Thoracic aorta (tissue), 2 donors: ENCODE data around the gene ATP13A4. TPM values are rescaled to one million over a fixed set of nuclear protein-coding genes. Genes with fewer than 3 reads are reported as not detected.

Source experiments
- ATAC-seq: fragments of 150-250 bp; one replicate; pipeline ENCODE4 v1.8.0; 2017; ENCODE audit warnings: low read depth; ENCODE audit not compliant: insufficient number of reproducible peaks, low FRiP score
- DNase-seq: peaks from one replicate; pipeline ENCODE4 v3.0.0-alpha.2; 2020; ENCODE audit warnings: low spot score
- H3K27ac ChIP-seq, 2 donors: fragments of 200-600 bp; sonication (generic); 1 replicate in 1 of 2; 2 replicates in 1 of 2; pipeline ENCODE4 v1.5.1; 2016; ENCODE audit warnings: mild to moderate bottlenecking in 2 of 2, moderate library complexity in 2 of 2
- H3K27me3 ChIP-seq: fragments of 200-600 bp; sonication (generic); replicated peaks from 2 replicates; pipeline ENCODE4 v1.6.0; 2016; ENCODE audit warnings: mild to moderate bottlenecking; ENCODE audit not compliant: insufficient read depth
- H3K36me3 ChIP-seq: fragments of 200-600 bp; sonication (generic); one replicate; pipeline ENCODE4 v1.5.1; 2016
- H3K4me1 ChIP-seq, 2 donors: fragments of 200-600 bp; sonication (generic); 1 replicate in 1 of 2; 2 replicates in 1 of 2; pipeline versions ENCODE4 v1.5.1 to v1.6.0; 2016; ENCODE audit warnings: low read depth in 2 of 2, mild to moderate bottlenecking in 1 of 2; ENCODE audit not compliant: control insufficient read depth in 1 of 2
- H3K4me3 ChIP-seq: fragments of 200-600 bp; sonication (generic); 2 replicates; pipeline ENCODE4 v1.5.1; 2016; ENCODE audit warnings: mild to moderate bottlenecking
- H3K9me3 ChIP-seq: fragments of 200-600 bp; sonication (generic); 2 replicates; pipeline ENCODE4 v1.5.1; 2016
- total RNA-seq, 2 donors: library from RNA; depleted of rRNA; stranded (reverse); fragments of >200 nt; gene quantifications; one replicate each; pipeline versions ENCODE4 v1.1.0 to v1.2.3, GENCODE V29; 2016
- TF ChIP-seq, protein P1 (sequence below): fragments of 200-600 bp; sonication (generic); IDR thresholded peaks from one replicate; pipeline ENCODE4 v1.5.1; 2019; ENCODE audit warnings: antibody characterized with exemption

The ATP13A4 gene
- total RNA-seq, 2 donors from 2014 or later: 0.78 TPM; not detected in 1

DNA sequence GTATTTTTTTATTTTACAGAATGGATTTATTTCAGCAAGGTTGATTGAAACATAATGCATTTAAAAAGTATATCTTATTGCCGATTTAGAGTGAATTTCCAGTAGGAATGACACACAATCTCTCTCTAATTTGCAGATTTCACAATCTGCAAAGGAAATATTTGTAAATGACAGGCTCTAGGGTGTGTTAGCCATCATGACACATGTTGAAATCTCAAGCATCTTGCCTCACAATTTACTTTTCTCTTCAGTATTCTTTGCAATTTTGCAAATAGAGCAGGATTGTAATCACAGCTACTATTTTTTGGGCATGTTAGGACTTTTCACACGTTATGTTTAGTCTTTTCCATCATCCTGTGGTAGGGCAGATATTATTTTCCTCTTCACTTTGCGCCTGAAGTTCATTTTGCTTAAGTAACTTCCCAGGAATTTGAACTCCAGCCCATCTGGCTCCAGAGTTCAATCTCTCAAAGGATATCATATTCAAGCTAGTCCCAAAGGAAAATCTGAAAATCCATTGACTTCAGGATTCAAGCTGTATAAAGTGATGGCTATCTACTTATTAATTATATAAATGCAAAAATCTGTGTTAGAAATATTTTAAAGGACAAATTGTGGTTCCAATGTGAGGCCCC is 55.4 kb downstream of the ATP13A4 start:
- Histone ChIP-seq H3K4me3 (no peak overlapping the region), H3K36me3 (no peaks in the 10 kb centered on the region), H3K4me1 (no peaks in the 10 kb centered on the region), H3K27me3 (no peaks in the 10 kb centered on the region), H3K9me3 (no peaks in the 10 kb centered on the region), H3K27ac (no peak overlapping the region)
- DNase-seq (no peak), ATAC-seq (no peak)
- TF ChIP-seq, protein P1, sequence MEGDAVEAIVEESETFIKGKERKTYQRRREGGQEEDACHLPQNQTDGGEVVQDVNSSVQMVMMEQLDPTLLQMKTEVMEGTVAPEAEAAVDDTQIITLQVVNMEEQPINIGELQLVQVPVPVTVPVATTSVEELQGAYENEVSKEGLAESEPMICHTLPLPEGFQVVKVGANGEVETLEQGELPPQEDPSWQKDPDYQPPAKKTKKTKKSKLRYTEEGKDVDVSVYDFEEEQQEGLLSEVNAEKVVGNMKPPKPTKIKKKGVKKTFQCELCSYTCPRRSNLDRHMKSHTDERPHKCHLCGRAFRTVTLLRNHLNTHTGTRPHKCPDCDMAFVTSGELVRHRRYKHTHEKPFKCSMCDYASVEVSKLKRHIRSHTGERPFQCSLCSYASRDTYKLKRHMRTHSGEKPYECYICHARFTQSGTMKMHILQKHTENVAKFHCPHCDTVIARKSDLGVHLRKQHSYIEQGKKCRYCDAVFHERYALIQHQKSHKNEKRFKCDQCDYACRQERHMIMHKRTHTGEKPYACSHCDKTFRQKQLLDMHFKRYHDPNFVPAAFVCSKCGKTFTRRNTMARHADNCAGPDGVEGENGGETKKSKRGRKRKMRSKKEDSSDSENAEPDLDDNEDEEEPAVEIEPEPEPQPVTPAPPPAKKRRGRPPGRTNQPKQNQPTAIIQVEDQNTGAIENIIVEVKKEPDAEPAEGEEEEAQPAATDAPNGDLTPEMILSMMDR: no peak

DNA sequence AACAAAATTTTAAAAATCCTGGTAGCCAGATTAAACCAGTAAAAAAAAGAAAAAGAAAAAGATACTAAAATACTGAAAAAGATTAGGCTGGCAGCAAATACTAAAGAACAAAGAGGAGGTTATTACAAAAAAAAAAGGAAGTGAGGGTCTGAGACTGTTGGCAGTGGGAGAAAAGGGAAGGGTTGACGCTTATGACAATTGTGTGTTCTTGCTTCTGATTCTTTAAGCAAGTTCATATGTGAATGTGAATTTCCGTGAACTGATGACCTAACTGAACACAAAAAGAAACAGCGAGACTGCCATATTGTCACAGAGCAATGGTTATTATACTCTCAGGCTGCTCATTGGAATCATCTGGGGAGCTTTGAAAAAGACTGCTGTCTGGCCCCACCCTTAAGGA is 56.5 kb downstream of the ATP13A4 start:
- ATAC-seq: no peak
- H3K27ac ChIP-seq: no peak overlapping the region
- H3K9me3 ChIP-seq: no peaks in the 10 kb centered on the region
- H3K4me1 ChIP-seq: no peaks in the 10 kb centered on the region
- H3K27me3 ChIP-seq: no peaks in the 10 kb centered on the region
- TF ChIP-seq, protein P1: no peak
- no peak for DNase-seq
- H3K36me3 ChIP-seq: no peaks in the 10 kb centered on the region
- H3K4me3 ChIP-seq: no peak overlapping the region

DNA sequence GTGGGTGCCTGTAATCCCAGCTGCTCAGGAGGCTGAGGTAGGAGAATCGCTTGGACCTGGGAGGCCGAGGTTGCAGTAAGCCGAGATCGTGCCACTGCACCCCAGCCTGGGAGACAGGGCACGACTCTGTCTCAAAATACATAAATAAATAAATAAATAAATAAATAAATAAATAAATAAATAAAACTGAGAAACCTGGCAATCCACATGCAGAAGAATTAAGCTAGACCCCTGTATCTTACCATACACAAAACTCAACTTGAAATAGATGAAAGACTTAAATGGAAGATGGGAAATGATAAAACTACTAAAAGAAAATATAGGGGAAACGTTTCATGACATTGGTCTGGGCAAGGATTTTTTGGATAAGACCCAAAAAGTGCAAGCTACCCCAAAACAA is 58.0 kb downstream of the ATP13A4 start:
- Histone ChIP-seq H3K27me3 (no peaks in the 10 kb centered on the region), H3K4me3 (no peak overlapping the region), H3K27ac (no peak overlapping the region), H3K9me3 (no peaks in the 10 kb centered on the region), H3K36me3 (no peaks in the 10 kb centered on the region), H3K4me1 (no peaks in the 10 kb centered on the region)
- TF ChIP-seq, protein P1: no peak
- DNase-seq: no peak
- ATAC-seq: no peak

DNA sequence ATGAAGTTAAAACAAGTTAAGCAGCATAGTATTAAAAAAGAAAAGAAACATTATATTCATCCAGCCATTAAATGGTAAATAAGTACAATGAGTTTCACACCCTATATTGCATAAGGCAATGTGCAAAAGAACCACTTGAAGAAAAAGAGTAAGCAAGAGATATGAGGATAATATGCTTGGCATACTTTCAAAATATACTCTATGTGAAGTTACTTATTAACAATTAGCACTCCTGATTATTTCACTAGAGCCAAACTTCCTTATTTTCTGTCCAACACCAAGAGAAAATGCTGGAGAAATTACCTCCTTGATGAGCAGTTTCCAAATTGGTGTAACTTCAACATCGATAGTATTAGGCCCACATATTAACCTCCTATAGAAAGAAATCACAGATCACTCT is 63.7 kb downstream of the ATP13A4 start:
- no peaks in the 10 kb centered on the region for H3K4me1 ChIP-seq
- H3K27me3 ChIP-seq: no peaks in the 10 kb centered on the region
- no peak overlapping the region for H3K27ac ChIP-seq
- H3K36me3 ChIP-seq: no peaks in the 10 kb centered on the region
- ATAC-seq: no peak
- no peak overlapping the region for H3K4me3 ChIP-seq
- TF ChIP-seq, protein P1: no peak
- no peak for DNase-seq
- H3K9me3 ChIP-seq: no peaks in the 10 kb centered on the region

DNA sequence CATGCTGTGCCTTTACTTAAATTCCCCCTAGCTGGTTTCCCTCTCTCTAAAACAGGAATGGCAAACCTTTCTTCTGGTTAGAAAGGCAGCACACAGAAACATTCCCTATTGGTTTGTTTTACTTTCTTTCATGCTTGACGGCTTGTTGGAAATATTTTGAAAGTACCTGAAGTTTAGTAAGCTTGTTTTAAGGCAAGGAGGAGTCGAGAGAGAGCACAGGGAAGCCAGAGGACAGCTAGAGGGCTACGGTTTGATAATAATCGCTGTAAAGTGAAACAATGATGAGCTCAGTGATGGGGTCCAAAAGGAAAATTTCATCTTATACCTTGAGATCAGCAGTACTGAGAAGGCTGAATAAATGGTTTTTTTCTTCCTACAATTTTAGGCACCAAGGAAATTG is 64.1 kb downstream of the ATP13A4 start:
- Histone ChIP-seq H3K36me3 (no peaks in the 10 kb centered on the region), H3K9me3 (no peaks in the 10 kb centered on the region), H3K27ac (no peak overlapping the region), H3K4me1 (no peaks in the 10 kb centered on the region), H3K27me3 (no peaks in the 10 kb centered on the region), H3K4me3 (no peak overlapping the region)
- DNase-seq (no peak), ATAC-seq (no peak)
- TF ChIP-seq, protein P1: no peak
